ENCODE data around the gene ITIH4. TPM values are rescaled to one million over a fixed set of nuclear protein-coding genes. Genes with fewer than 3 reads are reported as not detected.

ITIH4 gene
- polyA plus RNA-seq (2013, experiment 1 of 2), result 1.0 TPM
- 1.1 TPM for polyA plus RNA-seq (2013, experiment 2 of 2)

DNA sequence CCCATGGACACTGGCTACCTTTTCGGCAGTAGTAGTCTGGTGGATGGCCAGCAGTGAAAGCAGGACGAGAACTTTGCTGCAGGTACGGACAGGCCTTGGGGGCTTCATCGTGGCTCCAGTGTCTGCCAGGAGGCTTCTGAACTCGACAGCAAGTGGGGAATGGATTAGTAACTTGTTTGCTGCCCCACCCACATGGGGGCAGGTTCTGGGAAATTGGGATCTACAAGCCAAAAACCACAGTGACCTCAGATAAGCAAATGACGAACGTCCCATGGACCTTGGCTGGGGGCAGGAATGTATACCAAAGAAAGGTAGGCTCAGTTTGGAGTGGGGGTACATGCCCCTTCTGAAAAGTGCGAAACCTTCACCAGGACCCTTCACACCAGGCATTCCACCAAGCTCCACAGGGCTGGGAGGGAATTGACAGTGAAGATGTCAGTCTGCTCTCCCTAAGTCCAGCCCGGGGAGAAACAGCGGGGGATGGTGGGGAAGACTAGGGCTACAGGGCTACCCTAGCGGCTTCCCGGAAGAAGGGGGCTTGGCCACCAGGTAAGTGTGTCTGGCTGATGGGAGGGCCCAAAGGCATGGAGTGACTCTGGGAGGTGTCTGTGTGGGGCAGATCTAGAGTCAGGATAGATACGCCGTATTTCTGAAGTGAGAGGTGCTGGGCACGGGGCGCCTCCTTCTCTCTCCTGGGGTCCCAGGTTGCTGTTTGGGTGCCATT, at the start of gene ITIH4:
Gene ITIH4, minus strand, starts transcription at position 138 of the 724 bp plus-strand sequence. Its CDS starts 30 bp downstream, at position 108.
- Histone ChIP-seq H3K36me3 (ENCODE audit: insufficient read depth, low read length) (no peaks in the 10 kb centered on the region), H3K9me3 (ENCODE audit: insufficient read depth, low read depth, low read length) (no peaks in the 10 kb centered on the region), H3K9ac (ENCODE audit: low read depth, low read length) (no peak within 1 kb of the TSS), H3K4me1 (ENCODE audit: insufficient read depth, low read length) (peaks cover 22% of the 10 kb centered on the region; the same call in 1 of the 2 replicates), H3K27ac (ENCODE audit: low read depth, low read length) (no peak within 1 kb of the TSS), H3K4me3 (ENCODE audit: low read length) (no peak within 1 kb of the TSS), H3K27me3 (ENCODE audit: insufficient read depth, low read length) (no peaks in the 10 kb centered on the region)
- WGBS, result 87% methylated on average over 15 of the region's 16 CpGs

DNA sequence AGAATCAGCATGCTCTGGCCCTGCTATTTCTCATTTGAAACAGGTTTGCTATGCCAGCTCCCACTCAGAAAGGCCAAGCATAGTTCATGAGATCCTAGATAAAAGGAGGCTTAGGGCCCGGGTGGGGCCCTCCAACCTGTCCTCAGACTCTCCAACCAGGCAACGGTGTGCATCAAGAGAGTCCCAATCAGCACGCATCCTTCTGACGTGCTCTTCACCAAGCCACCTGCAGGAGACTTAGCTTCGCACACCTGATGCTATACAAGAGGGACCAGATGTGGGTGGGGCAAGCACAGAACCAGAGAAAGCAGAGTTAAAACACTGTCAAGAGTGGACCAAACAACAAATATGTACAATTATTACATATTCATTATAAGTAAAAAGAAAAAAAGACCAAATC, 49.6 kb upstream of the ITIH4 start:
- Histone ChIP-seq H3K4me3 (ENCODE audit: low read length) (no peak overlapping the region), H3K27ac (ENCODE audit: low read depth, low read length) (no peak overlapping the region), H3K27me3 (ENCODE audit: insufficient read depth, low read length) (no peaks in the 10 kb centered on the region), H3K36me3 (ENCODE audit: insufficient read depth, low read length) (no peaks in the 10 kb centered on the region; the same call in 1 of the 2 replicates), H3K4me1 (ENCODE audit: insufficient read depth, low read length) (peaks cover 8% of the 10 kb centered on the region; the same call in 1 of the 2 replicates), H3K9ac (ENCODE audit: low read depth, low read length) (no peak overlapping the region), H3K9me3 (ENCODE audit: insufficient read depth, low read depth, low read length) (no peaks in the 10 kb centered on the region)
- 93% methylated on average over 5 of the region's 5 CpGs for WGBS

DNA sequence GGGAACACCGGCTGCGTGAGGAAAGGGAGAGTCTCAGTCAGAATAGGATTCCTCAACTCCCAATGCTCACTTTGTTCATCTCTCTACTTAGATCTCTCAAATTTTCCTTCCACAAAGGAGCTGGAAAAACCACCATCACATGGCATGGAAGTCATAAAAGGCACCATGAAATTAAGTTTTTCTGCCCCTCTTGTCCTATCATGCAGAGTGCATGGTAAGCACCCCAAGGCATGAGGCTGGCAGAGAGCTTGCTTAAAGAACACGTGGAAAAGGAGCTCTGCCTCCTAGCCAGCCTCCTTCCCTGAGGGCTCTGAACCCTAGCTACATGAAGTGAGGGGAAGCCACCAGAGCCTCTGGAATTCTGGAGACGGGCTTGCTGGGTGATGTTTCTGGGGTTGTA, 49.1 kb upstream of the ITIH4 start:
- Histone ChIP-seq H3K4me3 (ENCODE audit: low read length) (no peak overlapping the region), H3K27me3 (ENCODE audit: insufficient read depth, low read length) (no peaks in the 10 kb centered on the region), H3K36me3 (ENCODE audit: insufficient read depth, low read length) (no peaks in the 10 kb centered on the region; the same call in 1 of the 2 replicates), H3K9me3 (ENCODE audit: insufficient read depth, low read depth, low read length) (no peaks in the 10 kb centered on the region), H3K27ac (ENCODE audit: low read depth, low read length) (no peak overlapping the region), H3K9ac (ENCODE audit: low read depth, low read length) (no peak overlapping the region), H3K4me1 (ENCODE audit: insufficient read depth, low read length) (peaks cover 9% of the 10 kb centered on the region; the same call in 1 of the 2 replicates)
- WGBS, result 94% methylated on average over 4 of the region's 4 CpGs

DNA sequence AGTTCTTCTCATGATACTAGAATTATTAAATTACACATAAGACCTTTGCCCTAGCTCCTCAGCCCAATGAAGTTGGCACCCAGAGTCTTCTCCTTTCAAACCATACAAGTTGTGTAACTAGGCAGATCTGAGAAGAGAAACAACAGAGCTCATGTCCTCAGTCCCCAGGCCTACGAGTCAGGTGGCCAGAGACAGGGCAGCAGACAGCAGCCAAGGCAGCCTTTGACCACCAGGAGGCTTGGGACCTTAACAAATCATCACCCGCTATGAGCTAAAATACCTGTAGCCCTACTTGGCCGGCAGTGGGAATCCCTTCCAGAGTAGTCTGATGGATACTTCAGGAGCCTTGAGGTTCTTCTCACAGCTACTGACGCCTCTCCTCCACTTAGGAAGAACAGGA, 48.6 kb upstream of the ITIH4 start:
- Histone ChIP-seq H3K27ac (ENCODE audit: low read depth, low read length) (no peak overlapping the region), H3K9ac (ENCODE audit: low read depth, low read length) (no peak overlapping the region), H3K4me1 (ENCODE audit: insufficient read depth, low read length) (peaks cover 9% of the 10 kb centered on the region; the same call in 1 of the 2 replicates), H3K4me3 (ENCODE audit: low read length) (no peak overlapping the region), H3K9me3 (ENCODE audit: insufficient read depth, low read depth, low read length) (no peaks in the 10 kb centered on the region), H3K27me3 (ENCODE audit: insufficient read depth, low read length) (no peaks in the 10 kb centered on the region), H3K36me3 (ENCODE audit: insufficient read depth, low read length) (no peaks in the 10 kb centered on the region; the same call in 1 of the 2 replicates)
- 96% methylated on average over 4 of the region's 4 CpGs for WGBS

DNA sequence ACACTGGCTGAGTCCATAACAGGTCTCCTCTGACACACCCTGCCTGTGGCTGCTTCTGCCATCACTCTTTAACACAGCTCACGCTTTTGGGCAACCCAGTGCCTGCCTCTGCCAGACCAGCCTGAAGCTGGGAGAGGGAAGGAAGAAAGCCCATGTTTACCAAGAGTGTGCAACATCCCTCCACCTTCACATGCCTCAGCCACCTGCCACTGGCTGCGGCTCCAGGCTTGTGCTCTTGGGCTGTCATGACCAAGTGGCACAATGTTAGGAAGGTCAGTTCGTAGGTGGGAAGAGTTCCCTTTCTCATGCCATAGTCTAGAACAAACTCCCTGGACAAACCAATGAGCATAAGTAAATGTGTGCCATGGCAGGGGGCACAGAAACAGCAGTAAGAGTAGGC, 46.6 kb upstream of the ITIH4 start:
- WGBS, result 92% methylated on average over 3 of the region's 3 CpGs
- Histone ChIP-seq H3K36me3 (ENCODE audit: insufficient read depth, low read length) (no peaks in the 10 kb centered on the region; the same call in 1 of the 2 replicates), H3K4me3 (ENCODE audit: low read length) (no peak overlapping the region), H3K4me1 (ENCODE audit: insufficient read depth, low read length) (peaks cover 9% of the 10 kb centered on the region; the same call in 1 of the 2 replicates), H3K9ac (ENCODE audit: low read depth, low read length) (no peak overlapping the region), H3K27me3 (ENCODE audit: insufficient read depth, low read length) (no peaks in the 10 kb centered on the region), H3K9me3 (ENCODE audit: insufficient read depth, low read depth, low read length) (no peaks in the 10 kb centered on the region), H3K27ac (ENCODE audit: low read depth, low read length) (no peak overlapping the region)

DNA sequence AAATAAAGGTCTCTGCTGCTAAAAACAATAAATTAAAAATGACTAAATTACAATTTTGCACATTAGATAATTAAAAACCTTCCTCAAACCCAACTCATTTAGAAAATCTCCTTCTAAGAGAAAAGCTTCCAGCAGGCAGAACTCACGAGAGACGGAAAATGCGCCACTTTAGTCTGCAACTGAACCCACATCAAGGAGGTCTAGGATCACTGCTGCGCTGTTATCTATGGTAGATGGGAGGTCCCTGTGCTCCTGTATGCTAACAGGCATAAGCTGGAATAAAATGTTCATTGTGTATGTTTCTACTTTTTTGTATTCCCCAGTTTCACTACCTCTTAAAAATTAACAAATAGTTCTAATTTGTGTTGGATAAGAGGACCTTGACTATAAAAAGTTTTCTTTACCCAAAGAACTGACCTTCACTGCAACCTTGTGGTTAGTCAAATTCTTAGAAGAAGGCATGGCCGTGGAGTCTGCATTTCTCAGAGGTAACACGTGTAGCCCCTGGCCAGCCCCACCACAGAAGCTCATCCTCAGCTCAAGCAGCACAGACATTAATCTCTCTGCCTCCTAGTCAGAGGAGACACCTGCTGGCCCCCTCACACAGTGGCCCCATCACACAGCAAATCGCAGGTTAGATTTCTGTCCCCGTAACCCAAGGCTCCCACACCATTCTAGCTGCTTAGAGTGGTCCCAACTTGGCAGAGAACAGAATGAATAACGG, 44.6 kb upstream of the ITIH4 start:
- 89% methylated on average over 9 of the region's 9 CpGs for WGBS
- Histone ChIP-seq H3K4me3 (ENCODE audit: low read length) (no peak overlapping the region), H3K27ac (ENCODE audit: low read depth, low read length) (no peak overlapping the region), H3K9me3 (ENCODE audit: insufficient read depth, low read depth, low read length) (no peaks in the 10 kb centered on the region), H3K27me3 (ENCODE audit: insufficient read depth, low read length) (no peaks in the 10 kb centered on the region), H3K9ac (ENCODE audit: low read depth, low read length) (no peak overlapping the region), H3K36me3 (ENCODE audit: insufficient read depth, low read length) (no peaks in the 10 kb centered on the region; the same call in 1 of the 2 replicates), H3K4me1 (ENCODE audit: insufficient read depth, low read length) (peaks cover 9% of the 10 kb centered on the region; the same call in 1 of the 2 replicates)

DNA sequence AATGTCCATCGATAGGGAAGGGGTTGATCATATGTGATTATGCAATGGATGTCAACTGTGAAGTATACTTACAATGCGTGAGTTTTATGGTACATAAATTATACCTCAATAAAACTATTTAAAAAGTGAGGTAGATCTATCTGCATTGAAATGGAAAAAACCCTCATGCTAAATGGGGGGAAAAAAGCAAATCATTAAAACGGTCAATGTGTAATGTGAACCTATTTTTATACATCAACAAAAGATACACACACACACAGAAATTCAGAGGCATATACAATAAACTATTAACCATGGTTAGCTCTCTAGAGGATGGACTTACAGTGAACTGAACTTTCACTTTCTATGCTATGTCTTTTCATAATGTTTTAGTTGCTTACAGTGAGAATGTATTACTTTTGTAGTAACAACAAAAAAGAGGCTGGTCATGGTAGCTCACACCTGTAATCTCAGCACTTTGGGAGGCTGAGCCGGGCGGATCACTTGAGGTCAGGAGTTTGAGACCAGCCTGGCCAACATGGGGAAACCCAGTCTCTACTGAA, 43.8 kb upstream of the ITIH4 start:
- no peaks in the 10 kb centered on the region for H3K9me3 ChIP-seq (ENCODE audit: insufficient read depth, low read depth, low read length)
- 95% methylated on average over 4 of the region's 5 CpGs for WGBS
- H3K27ac ChIP-seq (ENCODE audit: low read depth, low read length), result no peak overlapping the region
- no peaks in the 10 kb centered on the region for H3K27me3 ChIP-seq (ENCODE audit: insufficient read depth, low read length)
- no peaks in the 10 kb centered on the region; the same call in 1 of the 2 replicates for H3K36me3 ChIP-seq (ENCODE audit: insufficient read depth, low read length)
- no peak overlapping the region for H3K4me3 ChIP-seq (ENCODE audit: low read length)
- no peak overlapping the region for H3K9ac ChIP-seq (ENCODE audit: low read depth, low read length)
- H3K4me1 ChIP-seq (ENCODE audit: insufficient read depth, low read length), result peaks cover 9% of the 10 kb centered on the region; the same call in 1 of the 2 replicates

DNA sequence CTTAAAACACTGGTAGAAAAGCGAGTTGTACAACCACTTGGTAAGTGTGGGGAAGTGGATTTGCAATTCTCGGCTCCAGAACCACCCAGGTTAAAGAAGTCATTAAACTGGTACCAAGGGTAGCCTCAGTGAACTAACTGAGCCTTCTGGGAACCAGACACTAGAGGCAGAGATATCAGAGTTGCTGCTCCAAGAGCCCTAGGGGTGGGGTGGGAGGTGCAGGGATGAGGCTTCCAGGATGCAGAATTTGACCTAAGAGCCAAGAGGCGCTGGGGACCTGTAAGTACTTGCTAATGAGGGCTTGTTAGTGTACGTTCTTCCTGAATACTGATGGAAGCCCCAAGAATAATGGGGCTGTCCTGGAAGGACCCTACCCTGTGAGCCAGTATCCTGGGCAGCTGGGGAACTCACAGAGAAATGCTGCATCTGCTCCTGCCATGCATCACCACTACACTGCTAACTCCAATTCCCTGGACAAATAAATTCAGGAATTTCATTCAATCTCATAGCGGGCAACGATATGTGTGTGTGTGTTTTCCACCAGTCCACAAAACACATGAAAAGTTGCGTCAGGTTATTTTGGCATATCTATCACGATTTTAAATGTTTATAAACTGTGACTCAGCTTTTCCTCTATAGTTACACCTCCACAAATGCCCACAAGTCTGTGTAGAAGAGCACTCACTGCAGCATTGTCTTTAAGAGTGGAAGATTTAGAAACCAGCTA, 43.1 kb upstream of the ITIH4 start:
- Histone ChIP-seq H3K9ac (ENCODE audit: low read depth, low read length) (no peak overlapping the region), H3K27ac (ENCODE audit: low read depth, low read length) (no peak overlapping the region)
- 87% methylated on average over 8 of the region's 8 CpGs for WGBS

DNA sequence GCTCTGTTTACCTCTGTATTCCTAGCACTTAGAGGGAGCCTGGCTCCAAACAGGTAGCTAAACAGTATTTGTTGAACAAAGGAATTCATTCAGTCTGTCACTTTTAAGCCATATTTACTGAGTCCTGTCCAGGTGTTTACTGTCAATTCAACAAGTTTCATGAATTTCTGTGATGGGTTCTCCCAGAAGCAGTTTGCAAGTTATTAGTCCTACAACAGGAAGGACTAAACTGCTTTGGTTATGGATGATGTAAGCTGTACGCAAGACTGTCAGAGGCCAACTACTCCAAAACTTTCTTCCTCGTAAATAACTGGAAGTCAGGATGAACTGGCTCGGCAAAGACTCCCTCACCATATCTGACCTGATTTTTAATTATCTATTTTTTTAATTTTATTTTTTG, 41.8 kb upstream of the ITIH4 start:
- H3K9me3 ChIP-seq (ENCODE audit: insufficient read depth, low read depth, low read length), result no peaks in the 10 kb centered on the region
- no peak overlapping the region for H3K9ac ChIP-seq (ENCODE audit: low read depth, low read length)
- no peak overlapping the region for H3K4me3 ChIP-seq (ENCODE audit: low read length)
- WGBS, result 97% methylated on average over 3 of the region's 3 CpGs
- H3K4me1 ChIP-seq (ENCODE audit: insufficient read depth, low read length), result peaks cover 9% of the 10 kb centered on the region; the same call in 1 of the 2 replicates
- no peak overlapping the region for H3K27ac ChIP-seq (ENCODE audit: low read depth, low read length)
- H3K36me3 ChIP-seq (ENCODE audit: insufficient read depth, low read length), result no peaks in the 10 kb centered on the region
- H3K27me3 ChIP-seq (ENCODE audit: insufficient read depth, low read length), result no peaks in the 10 kb centered on the region

More for the DNA sequence above, 43.1 kb upstream of the ITIH4 start:
- Histone ChIP-seq H3K36me3 (ENCODE audit: insufficient read depth, low read length) (no peaks in the 10 kb centered on the region), H3K27me3 (ENCODE audit: insufficient read depth, low read length) (no peaks in the 10 kb centered on the region), H3K9me3 (ENCODE audit: insufficient read depth, low read depth, low read length) (no peaks in the 10 kb centered on the region), H3K4me3 (ENCODE audit: low read length) (no peak overlapping the region), H3K4me1 (ENCODE audit: insufficient read depth, low read length) (peaks cover 9% of the 10 kb centered on the region; the same call in 1 of the 2 replicates)

DNA sequence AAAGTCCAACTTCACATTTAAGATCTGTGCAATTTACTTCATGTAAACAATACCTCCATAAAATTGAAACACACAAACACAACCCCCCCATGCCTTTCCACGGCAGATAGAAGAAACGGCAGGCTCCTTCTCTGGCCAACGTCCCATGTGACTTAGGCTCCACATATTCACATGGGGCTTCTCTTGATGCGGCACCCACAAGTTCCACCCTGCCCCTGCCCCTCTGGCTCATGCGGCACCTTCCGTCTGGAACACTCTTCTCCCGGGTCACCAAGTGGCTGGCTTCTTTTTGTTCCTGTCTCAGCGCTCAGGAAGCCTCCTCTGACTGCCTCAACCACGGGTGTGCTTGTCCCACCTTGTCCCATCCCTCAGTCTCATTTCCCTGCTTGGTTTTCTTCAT, 41.3 kb upstream of the ITIH4 start:
- Histone ChIP-seq H3K4me1 (ENCODE audit: insufficient read depth, low read length) (peaks cover 9% of the 10 kb centered on the region; the same call in 1 of the 2 replicates), H3K27ac (ENCODE audit: low read depth, low read length) (no peak overlapping the region), H3K9me3 (ENCODE audit: insufficient read depth, low read depth, low read length) (no peaks in the 10 kb centered on the region), H3K36me3 (ENCODE audit: insufficient read depth, low read length) (no peaks in the 10 kb centered on the region), H3K4me3 (ENCODE audit: low read length) (no peak overlapping the region), H3K9ac (ENCODE audit: low read depth, low read length) (no peak overlapping the region), H3K27me3 (ENCODE audit: insufficient read depth, low read length) (no peaks in the 10 kb centered on the region)
- WGBS, result 85% methylated on average over 9 of the region's 9 CpGs

All from HUES64 (cell line).